ENCODE results near the gene E2F3. TPM values are rescaled to one million over a fixed set of nuclear protein-coding genes. Genes with fewer than 3 reads are reported as not detected.

Gene E2F3
- total and polyA plus RNA-seq, 10 of the 15 experiments (the other 5 are each of a cell fraction or from before 2014, with no cell fraction given), result 5.1 to 16.8 (median 10.6) TPM

DNA sequence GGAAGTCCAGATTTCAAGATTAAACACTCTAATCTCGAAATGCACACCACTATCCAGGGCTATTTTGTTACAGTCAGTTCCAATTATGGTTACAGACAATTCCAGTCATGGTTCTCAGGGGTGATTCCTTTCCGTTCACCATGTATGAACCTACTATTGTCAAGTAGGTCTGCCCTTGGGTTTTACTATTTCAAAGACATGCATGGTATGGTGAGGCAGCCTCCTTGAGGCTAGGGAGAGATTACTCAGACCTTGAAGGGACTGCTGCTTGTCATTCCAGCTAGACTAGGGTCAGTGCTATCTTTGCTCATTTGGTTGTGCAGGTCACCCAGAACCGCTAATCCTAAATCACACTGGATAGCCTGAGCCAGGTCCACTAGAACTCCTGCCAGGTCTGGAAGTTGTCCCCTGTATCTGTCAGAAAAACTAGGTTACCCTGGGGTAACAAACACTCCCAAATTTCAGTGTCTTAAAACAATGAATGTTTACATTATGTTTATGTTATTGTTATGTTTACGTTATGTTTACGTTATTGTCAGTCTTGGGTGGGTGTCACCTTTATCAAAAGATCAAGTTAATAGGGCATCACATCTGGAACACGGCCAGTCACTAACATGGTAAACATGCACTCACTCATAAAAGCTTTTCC lies 41.1 kb upstream of the E2F3 start:
- intact Hi-C loops (cut with micrococcal nuclease; ENCODE audit: unreplicated experiment), result no loop called here
- DNase-seq (ENCODE audit: low read depth, low spot score), result no peak
- TF ChIP-seq RELA (IDR thresholded peaks at IDR 0.05; ENCODE audit: borderline replicate concordance, partially characterized antibody), result no peak
- FAIRE-seq, result no peak
- no TSS peak for BruUV-seq (replicated peaks)
- 55% methylated on average over 6 of the region's 6 CpGs for WGBS (ENCODE audit: insufficient coverage, insufficient replicate concordance, low lambda C conversion rate, missing lambda C conversion rate)
- in situ Hi-C loops (cut with MboI), result no loop called here
- no peak overlapping the region for H3K4me2 ChIP-seq (ENCODE audit: control insufficient read depth, insufficient read depth)
- no peak overlapping the region for H3K27ac ChIP-seq (ENCODE audit: control insufficient read depth, insufficient read depth)
- no peak overlapping the region for H2AFZ ChIP-seq (ENCODE audit: control insufficient read depth, low read depth, low read length)
- CTCF ChIA-PET, result no interaction called here
- no peak overlapping the region for H3K9ac ChIP-seq (ENCODE audit: control insufficient read depth, insufficient read depth, low read length)
- H3K4me1 ChIP-seq (ENCODE audit: control insufficient read depth, insufficient read depth, low read length), result no peaks in the 10 kb centered on the region
- H4K20me1 ChIP-seq (ENCODE audit: control insufficient read depth, insufficient read depth), result no peaks in the 10 kb centered on the region
- H3K79me2 ChIP-seq (ENCODE audit: control insufficient read depth, insufficient read depth, low read length), result no peaks in the 10 kb centered on the region
- no peak overlapping the region for H3K4me3 ChIP-seq
- no peaks in the 10 kb centered on the region; the same call in 2 of the 3 replicates for H3K9me3 ChIP-seq (replicated peaks; ENCODE audit: control insufficient read depth, insufficient read depth, low read length)
- ATAC-seq, result no peak
- POLR2A ChIA-PET, result no interaction called here
- H3K36me3 ChIP-seq (ENCODE audit: control insufficient read depth in 2 of 2, insufficient read depth in 2 of 2, low read length in 1 of 2), result no peaks in the 10 kb centered on the region
- RAD21 ChIA-PET (ENCODE audit: unreplicated experiment), result no interaction called here
- SMC1A ChIA-PET (ENCODE audit: uncharacterized antibody, unreplicated experiment), result no interaction called here
- no peaks in the 10 kb centered on the region for H3K27me3 ChIP-seq (replicated peaks in 1 of 2; ENCODE audit: control insufficient read depth in 2 of 2, insufficient read depth in 2 of 2, low read length in 1 of 2)

DNA sequence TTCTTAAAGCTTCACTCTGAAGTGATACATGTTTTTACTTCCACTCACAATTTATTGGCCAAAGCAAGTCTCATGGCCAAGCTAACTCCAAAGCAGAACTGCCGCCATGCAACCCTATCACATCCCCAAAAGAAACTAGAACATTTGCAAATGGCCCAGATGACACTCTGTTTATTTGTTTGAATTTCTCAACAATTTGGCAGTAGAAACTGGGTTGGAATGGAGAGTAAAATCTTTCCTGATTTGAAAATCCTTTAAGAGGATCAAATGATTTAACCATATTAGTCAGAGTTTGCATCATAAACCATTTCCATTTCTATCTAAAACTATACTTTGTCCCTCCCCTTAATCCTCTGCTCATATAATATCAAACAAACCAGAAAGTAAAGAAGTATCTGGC lies 39.1 kb upstream of the E2F3 start:
- SMC1A ChIA-PET (ENCODE audit: uncharacterized antibody, unreplicated experiment), result interaction anchor here (1.3 to 1.4 kb wide), 2 partner anchors 13 to 37 kb away, joined by 3 to 4 read pairs; no protein-coding TSS in a partner anchor
- RAD21 ChIA-PET (ENCODE audit: unreplicated experiment), result no interaction called here
- in situ Hi-C loops (cut with MboI) (no loop called here), intact Hi-C loops (cut with micrococcal nuclease; ENCODE audit: unreplicated experiment) (no loop called here)
- H3K4me3 ChIP-seq, result no peak overlapping the region
- no peak overlapping the region for H3K4me2 ChIP-seq (ENCODE audit: control insufficient read depth, insufficient read depth)
- no peaks in the 10 kb centered on the region for H3K79me2 ChIP-seq (ENCODE audit: control insufficient read depth, insufficient read depth, low read length)
- no peaks in the 10 kb centered on the region for H3K4me1 ChIP-seq (ENCODE audit: control insufficient read depth, insufficient read depth, low read length)
- POLR2A ChIA-PET, result no interaction called here
- no peak overlapping the region for H3K27ac ChIP-seq (ENCODE audit: control insufficient read depth, insufficient read depth)
- no TSS peak for BruUV-seq (replicated peaks)
- no peaks in the 10 kb centered on the region for H3K36me3 ChIP-seq (ENCODE audit: control insufficient read depth in 2 of 2, insufficient read depth in 2 of 2, low read length in 1 of 2)
- 96% methylated on average over 1 of the region's 1 CpG for WGBS (ENCODE audit: insufficient coverage, insufficient replicate concordance, low lambda C conversion rate, missing lambda C conversion rate)
- ATAC-seq (no peak), FAIRE-seq (no peak), DNase-seq (ENCODE audit: low read depth, low spot score) (no peak)
- no peaks in the 10 kb centered on the region for H3K9me3 ChIP-seq (replicated peaks; ENCODE audit: control insufficient read depth, insufficient read depth, low read length)
- H3K9ac ChIP-seq (ENCODE audit: control insufficient read depth, insufficient read depth, low read length), result no peak overlapping the region
- no peaks in the 10 kb centered on the region for H4K20me1 ChIP-seq (ENCODE audit: control insufficient read depth, insufficient read depth)
- CTCF ChIA-PET, result interaction anchor here (0.8 kb wide), 1 partner anchor 14 kb away, joined by 3 read pairs; no protein-coding TSS in a partner anchor
- H2AFZ ChIP-seq (ENCODE audit: control insufficient read depth, low read depth, low read length), result no peak overlapping the region
- H3K27me3 ChIP-seq (replicated peaks in 1 of 2; ENCODE audit: control insufficient read depth in 2 of 2, insufficient read depth in 2 of 2, low read length in 1 of 2), result no peaks in the 10 kb centered on the region
- TF ChIP-seq, protein P1, sequence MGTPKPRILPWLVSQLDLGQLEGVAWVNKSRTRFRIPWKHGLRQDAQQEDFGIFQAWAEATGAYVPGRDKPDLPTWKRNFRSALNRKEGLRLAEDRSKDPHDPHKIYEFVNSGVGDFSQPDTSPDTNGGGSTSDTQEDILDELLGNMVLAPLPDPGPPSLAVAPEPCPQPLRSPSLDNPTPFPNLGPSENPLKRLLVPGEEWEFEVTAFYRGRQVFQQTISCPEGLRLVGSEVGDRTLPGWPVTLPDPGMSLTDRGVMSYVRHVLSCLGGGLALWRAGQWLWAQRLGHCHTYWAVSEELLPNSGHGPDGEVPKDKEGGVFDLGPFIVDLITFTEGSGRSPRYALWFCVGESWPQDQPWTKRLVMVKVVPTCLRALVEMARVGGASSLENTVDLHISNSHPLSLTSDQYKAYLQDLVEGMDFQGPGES (IDR thresholded peaks at IDR 0.05), result no peak
- TF ChIP-seq PML (IDR thresholded peaks at IDR 0.05; ENCODE audit: low read length), result no peak
- no peak for TF ChIP-seq TARDBP (IDR thresholded peaks at IDR 0.05; ENCODE audit: borderline replicate concordance)
- TF ChIP-seq BCL11A (IDR thresholded peaks at IDR 0.05; ENCODE audit: low read depth, low read length), result no peak
- TF ChIP-seq, protein P2, sequence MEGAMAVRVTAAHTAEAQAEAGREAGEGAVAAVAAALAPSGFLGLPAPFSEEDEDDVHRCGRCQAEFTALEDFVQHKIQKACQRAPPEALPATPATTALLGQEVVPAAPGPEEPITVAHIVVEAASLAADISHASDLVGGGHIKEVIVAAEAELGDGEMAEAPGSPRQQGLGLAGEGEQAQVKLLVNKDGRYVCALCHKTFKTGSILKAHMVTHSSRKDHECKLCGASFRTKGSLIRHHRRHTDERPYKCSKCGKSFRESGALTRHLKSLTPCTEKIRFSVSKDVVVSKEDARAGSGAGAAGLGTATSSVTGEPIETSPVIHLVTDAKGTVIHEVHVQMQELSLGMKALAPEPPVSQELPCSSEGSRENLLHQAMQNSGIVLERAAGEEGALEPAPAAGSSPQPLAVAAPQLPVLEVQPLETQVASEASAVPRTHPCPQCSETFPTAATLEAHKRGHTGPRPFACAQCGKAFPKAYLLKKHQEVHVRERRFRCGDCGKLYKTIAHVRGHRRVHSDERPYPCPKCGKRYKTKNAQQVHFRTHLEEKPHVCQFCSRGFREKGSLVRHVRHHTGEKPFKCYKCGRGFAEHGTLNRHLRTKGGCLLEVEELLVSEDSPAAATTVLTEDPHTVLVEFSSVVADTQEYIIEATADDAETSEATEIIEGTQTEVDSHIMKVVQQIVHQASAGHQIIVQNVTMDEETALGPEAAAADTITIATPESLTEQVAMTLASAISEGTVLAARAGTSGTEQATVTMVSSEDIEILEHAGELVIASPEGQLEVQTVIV (IDR thresholded peaks at IDR 0.05; ENCODE audit: borderline replicate concordance, partially characterized antibody), result no peak
- TF ChIP-seq PAX8 (IDR thresholded peaks at IDR 0.05), result no peak
- TF ChIP-seq, protein P3, sequence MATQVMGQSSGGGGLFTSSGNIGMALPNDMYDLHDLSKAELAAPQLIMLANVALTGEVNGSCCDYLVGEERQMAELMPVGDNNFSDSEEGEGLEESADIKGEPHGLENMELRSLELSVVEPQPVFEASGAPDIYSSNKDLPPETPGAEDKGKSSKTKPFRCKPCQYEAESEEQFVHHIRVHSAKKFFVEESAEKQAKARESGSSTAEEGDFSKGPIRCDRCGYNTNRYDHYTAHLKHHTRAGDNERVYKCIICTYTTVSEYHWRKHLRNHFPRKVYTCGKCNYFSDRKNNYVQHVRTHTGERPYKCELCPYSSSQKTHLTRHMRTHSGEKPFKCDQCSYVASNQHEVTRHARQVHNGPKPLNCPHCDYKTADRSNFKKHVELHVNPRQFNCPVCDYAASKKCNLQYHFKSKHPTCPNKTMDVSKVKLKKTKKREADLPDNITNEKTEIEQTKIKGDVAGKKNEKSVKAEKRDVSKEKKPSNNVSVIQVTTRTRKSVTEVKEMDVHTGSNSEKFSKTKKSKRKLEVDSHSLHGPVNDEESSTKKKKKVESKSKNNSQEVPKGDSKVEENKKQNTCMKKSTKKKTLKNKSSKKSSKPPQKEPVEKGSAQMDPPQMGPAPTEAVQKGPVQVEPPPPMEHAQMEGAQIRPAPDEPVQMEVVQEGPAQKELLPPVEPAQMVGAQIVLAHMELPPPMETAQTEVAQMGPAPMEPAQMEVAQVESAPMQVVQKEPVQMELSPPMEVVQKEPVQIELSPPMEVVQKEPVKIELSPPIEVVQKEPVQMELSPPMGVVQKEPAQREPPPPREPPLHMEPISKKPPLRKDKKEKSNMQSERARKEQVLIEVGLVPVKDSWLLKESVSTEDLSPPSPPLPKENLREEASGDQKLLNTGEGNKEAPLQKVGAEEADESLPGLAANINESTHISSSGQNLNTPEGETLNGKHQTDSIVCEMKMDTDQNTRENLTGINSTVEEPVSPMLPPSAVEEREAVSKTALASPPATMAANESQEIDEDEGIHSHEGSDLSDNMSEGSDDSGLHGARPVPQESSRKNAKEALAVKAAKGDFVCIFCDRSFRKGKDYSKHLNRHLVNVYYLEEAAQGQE (IDR thresholded peaks at IDR 0.05; ENCODE audit: low read depth, low read length), result no peak
- TF ChIP-seq, protein P4, sequence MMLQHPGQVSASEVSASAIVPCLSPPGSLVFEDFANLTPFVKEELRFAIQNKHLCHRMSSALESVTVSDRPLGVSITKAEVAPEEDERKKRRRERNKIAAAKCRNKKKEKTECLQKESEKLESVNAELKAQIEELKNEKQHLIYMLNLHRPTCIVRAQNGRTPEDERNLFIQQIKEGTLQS (IDR thresholded peaks at IDR 0.05; ENCODE audit: borderline replicate concordance, extremely low read depth, low read depth, low read length), result no peak
- no peak for TF ChIP-seq JUND (IDR thresholded peaks at IDR 0.05; ENCODE audit: low read depth, low read length)
